Activated naive CD8-positive, alpha-beta T cell (primary cell): Measurements from ENCODE around the gene PPP1R10.

Experiments
- H3K27ac Mint-ChIP-seq: one replicate; pipeline ENCODE4 v1.8.0; 2021; ENCODE audit warnings: mixed read lengths
- H3K27me3 Mint-ChIP-seq: one replicate; pipeline ENCODE4 v1.8.0; 2021; ENCODE audit warnings: mixed read lengths
- H3K36me3 Mint-ChIP-seq: one replicate; pipeline ENCODE4 v1.8.0; 2021; ENCODE audit warnings: mixed read lengths
- H3K4me1 Mint-ChIP-seq: one replicate; pipeline ENCODE4 v1.8.0; 2021; ENCODE audit warnings: low read depth, mixed read lengths
- H3K4me3 Mint-ChIP-seq: one replicate; pipeline ENCODE4 v1.8.0; 2021; ENCODE audit warnings: mild to moderate bottlenecking, mixed read lengths
- H3K9me3 Mint-ChIP-seq: one replicate; pipeline ENCODE4 v1.8.0; 2021; ENCODE audit warnings: low read depth, mixed read lengths

Gene PPP1R10

GRCh38 chr6:30562470-30563425 is 54.3 kb downstream of the PPP1R10 start:
- Mint-ChIP-seq H3K4me3 (no peak overlapping the region), H3K9me3 (no peaks in the 10 kb centered on the region), H3K4me1 (peaks cover 36% of the 10 kb centered on the region), H3K27me3 (no peaks in the 10 kb centered on the region), H3K27ac (peak overlapping the region; percentile 37), H3K36me3 (no peaks in the 10 kb centered on the region)

DNA sequence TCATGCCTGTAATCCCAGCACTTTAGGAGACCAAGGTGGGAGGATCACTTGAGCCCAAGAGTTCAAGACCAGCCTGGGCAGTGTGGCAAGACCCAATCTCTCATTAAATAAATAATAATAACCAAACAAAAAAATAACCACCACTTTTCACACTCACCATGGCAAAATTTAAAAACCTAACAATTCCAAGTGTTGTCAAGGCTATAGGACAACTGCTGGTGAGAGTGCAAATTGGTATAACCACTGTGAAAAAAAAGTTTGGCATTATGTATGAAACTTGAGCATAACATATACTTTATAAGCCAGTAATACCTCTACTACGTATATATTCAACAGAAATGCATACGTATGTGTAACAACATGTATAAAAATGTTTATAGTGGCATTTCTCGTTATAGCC is 56.1 kb downstream of the PPP1R10 start:
- no peaks in the 10 kb centered on the region for H3K9me3 Mint-ChIP-seq
- peaks cover 2% of the 10 kb centered on the region for H3K36me3 Mint-ChIP-seq
- peaks cover 39% of the 10 kb centered on the region for H3K4me1 Mint-ChIP-seq
- H3K27ac Mint-ChIP-seq, result no peak overlapping the region
- H3K27me3 Mint-ChIP-seq, result no peaks in the 10 kb centered on the region
- no peak overlapping the region for H3K4me3 Mint-ChIP-seq

GRCh38 chr6:30557683-30557981 is 59.4 kb downstream of the PPP1R10 start:
- no peaks in the 10 kb centered on the region for H3K27me3 Mint-ChIP-seq
- H3K4me3 Mint-ChIP-seq, result peak overlapping the region; percentile 98
- peaks cover 10% of the 10 kb centered on the region for H3K36me3 Mint-ChIP-seq

GRCh38 chr6:30556906-30557682 is 59.9 kb downstream of the PPP1R10 start, which contains the start of gene PRR3:
TSS of gene PRR3 (plus strand) at chr6:30557295. CDS start at chr6:30557345, 50 bp downstream.
- Mint-ChIP-seq H3K27ac (peak within 1 kb of the TSS; percentile 100), H3K36me3 (peaks cover 10% of the 10 kb centered on the region), H3K4me1 (peaks cover 42% of the 10 kb centered on the region)

More at GRCh38 chr6:30557683-30557981, 59.4 kb downstream of the PPP1R10 start:
- H3K9me3 Mint-ChIP-seq, result no peaks in the 10 kb centered on the region
- H3K4me1 Mint-ChIP-seq, result peaks cover 42% of the 10 kb centered on the region
- peak overlapping the region; percentile 100 for H3K27ac Mint-ChIP-seq

DNA sequence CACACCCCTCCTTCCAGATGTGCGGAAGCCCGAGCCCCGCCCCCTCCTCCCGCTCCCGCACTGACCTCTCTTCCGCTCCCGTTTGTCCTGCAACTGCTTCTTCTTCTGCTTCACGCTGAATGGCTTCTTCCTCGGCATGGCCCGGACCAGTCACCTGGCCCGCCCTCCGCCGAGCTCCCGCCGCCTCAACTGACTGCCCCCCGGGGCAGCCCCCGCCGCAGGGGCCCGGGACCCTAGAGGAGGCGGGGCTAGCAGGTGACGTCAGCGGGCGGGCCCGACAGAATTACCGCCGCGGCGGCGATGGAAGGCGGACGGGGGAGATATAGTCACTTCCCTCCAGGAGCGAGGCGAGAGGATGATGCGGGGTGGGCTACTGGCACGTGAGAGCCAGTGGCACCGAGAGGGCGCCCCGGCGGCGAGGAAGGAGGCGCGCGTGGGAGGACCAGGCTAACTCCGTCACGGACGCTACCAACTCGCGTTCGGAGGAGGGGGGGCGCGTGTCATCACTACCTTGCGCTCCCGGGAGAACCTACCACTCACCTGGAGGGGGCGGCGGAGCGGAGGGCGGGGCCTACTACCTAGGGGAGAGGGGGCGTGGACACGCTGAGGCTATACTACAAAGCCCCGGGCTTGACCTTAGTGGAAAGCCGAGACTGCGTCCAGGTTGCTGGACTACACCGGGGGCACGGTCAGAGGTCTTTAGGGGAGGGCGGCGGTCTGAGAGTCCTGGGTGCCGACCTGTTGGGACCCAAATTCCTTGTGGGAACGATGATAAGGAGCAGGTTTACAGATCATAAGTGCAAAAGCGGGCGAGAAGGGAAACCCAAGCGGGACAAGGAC is 60.8 kb downstream of the PPP1R10 start, which contains the start of gene GNL1:
Gene GNL1 (minus strand): TSS at position 424 of the 840 bp plus-strand sequence. CDS start 286 bp downstream, at position 138.
- Mint-ChIP-seq H3K36me3 (peaks cover 10% of the 10 kb centered on the region), H3K4me3 (peak within 1 kb of the TSS; percentile 98), H3K4me1 (peaks cover 42% of the 10 kb centered on the region), H3K9me3 (no peaks in the 10 kb centered on the region), H3K27ac (peak within 1 kb of the TSS; percentile 100), H3K27me3 (no peaks in the 10 kb centered on the region)

More at GRCh38 chr6:30556906-30557682, 59.9 kb downstream of the PPP1R10 start, which contains the start of gene PRR3:
- Mint-ChIP-seq H3K27me3 (no peaks in the 10 kb centered on the region), H3K9me3 (no peaks in the 10 kb centered on the region), H3K4me3 (peak within 1 kb of the TSS; percentile 98)

GRCh38 chr6:30555816-30556065 is 61.3 kb downstream of the PPP1R10 start:
- peaks cover 41% of the 10 kb centered on the region for H3K4me1 Mint-ChIP-seq
- no peaks in the 10 kb centered on the region for H3K9me3 Mint-ChIP-seq
- peak overlapping the region; percentile 100 for H3K27ac Mint-ChIP-seq
- no peaks in the 10 kb centered on the region for H3K27me3 Mint-ChIP-seq
- peak overlapping the region; percentile 98 for H3K4me3 Mint-ChIP-seq
- H3K36me3 Mint-ChIP-seq, result peaks cover 11% of the 10 kb centered on the region

GRCh38 chr6:30554962-30555815 is 61.9 kb downstream of the PPP1R10 start:
- H3K9me3 Mint-ChIP-seq, result no peaks in the 10 kb centered on the region
- H3K27ac Mint-ChIP-seq, result peak overlapping the region; percentile 100
- no peaks in the 10 kb centered on the region for H3K27me3 Mint-ChIP-seq
- peak overlapping the region; percentile 98 for H3K4me3 Mint-ChIP-seq
- peaks cover 14% of the 10 kb centered on the region for H3K36me3 Mint-ChIP-seq
- peaks cover 39% of the 10 kb centered on the region for H3K4me1 Mint-ChIP-seq

DNA sequence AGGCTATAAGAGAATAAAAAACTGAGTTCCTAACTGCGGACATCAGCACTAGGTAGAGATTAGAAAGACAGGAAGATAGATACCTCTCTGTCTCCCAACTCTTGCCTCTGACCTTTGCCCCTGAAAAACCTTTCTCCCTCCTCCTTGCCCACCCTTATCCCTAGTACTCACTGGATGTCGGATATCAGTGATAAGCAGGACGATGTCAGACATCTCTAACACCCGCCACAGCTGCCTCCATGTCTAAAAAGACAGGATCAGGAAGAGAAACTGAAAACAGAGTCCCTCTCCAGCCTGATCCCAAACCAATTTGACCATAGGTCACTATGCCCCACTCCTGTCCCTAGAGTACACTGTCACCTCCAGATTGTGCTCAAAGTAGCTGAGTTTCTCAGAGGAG is 62.6 kb downstream of the PPP1R10 start:
- Mint-ChIP-seq H3K36me3 (peaks cover 16% of the 10 kb centered on the region), H3K4me3 (peak overlapping the region; percentile 98), H3K9me3 (no peaks in the 10 kb centered on the region), H3K27ac (peak overlapping the region; percentile 17), H3K27me3 (no peaks in the 10 kb centered on the region), H3K4me1 (peaks cover 33% of the 10 kb centered on the region)
